H1 (cell line): ENCODE measurements around the gene MFSD2B. TPM values are rescaled to one million over a fixed set of nuclear protein-coding genes. Genes with fewer than 3 reads are reported as not detected.

Experiments
- BACH1 ChIP-seq: IDR thresholded peaks from 2 replicates; pipeline ENCODE4 v1.6.1; 2012; ENCODE audit warnings: low read length, improper control_type of control experiment
- TCF12 ChIP-seq: IDR thresholded peaks from 2 replicates; pipeline ENCODE4 v1.6.1; 2011; ENCODE audit warnings: low read depth, mild to moderate bottlenecking, low read length
- polyA plus RNA-seq, 7 experiments: library from polyadenylated mRNA; depleted of rRNA in 3 of 7; stranded (reverse) in 5 of 7; unstranded in 2 of 7; fragments of >200 nt in 5 of 7; fragments of 200-250 nt in 2 of 7; gene quantifications; 1 replicate in 5 of 7; 2 replicates in 1 of 7; 4 replicates in 1 of 7; pipeline versions ENCODE4 v1.2.1 to v1.2.3, GENCODE V29; 2011 to 2013; ENCODE audit warnings: missing spikeins in 2 of 7, mixed read lengths in 2 of 7
- total RNA-seq: library from RNA; stranded (reverse); fragmentation: NEBNext Ultra II Directional; extraction: Animal tissue kit (Norgen Biotek cat#: 25700); gene quantifications from 2 replicates; pipeline ENCODE4 v1.2.1, GENCODE V29; 2021
- TF ChIP-seq, protein P1 (sequence below): fragments of 300-600 bp; sonication (generic); IDR thresholded peaks from 2 replicates; pipeline ENCODE4 v1.7.1; 2012; ENCODE audit warnings: low read length, moderate library complexity, mild to moderate bottlenecking, inconsistent platforms; ENCODE audit not compliant: insufficient replicate concordance
- TF ChIP-seq, protein P2 (sequence below): IDR thresholded peaks from 2 replicates; pipeline ENCODE4 v1.6.1; 2012; ENCODE audit warnings: low read length, inconsistent platforms

Gene MFSD2B
- total and polyA plus RNA-seq, 2 of the 8 experiments (the other 6 are each of a cell fraction or from before 2014, with no cell fraction given), result 0.33 to 0.48 TPM

DNA sequence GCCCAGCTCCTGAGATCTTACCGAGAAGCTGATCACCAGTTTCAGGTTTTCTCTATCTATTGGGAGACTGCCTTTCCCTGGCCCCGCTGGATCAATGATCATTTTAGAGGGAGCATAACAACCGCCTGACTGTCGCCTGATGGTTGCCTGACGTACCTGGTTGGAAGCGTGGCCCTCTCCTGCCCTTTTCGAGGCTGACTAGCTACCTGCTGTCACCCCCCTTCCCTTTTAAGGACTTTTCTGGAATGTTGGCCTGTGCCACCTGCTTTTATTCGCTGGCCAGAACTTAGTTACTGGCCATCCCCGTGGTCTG is 562 bp upstream of the MFSD2B start (continued):
- TF ChIP-seq, protein P1, sequence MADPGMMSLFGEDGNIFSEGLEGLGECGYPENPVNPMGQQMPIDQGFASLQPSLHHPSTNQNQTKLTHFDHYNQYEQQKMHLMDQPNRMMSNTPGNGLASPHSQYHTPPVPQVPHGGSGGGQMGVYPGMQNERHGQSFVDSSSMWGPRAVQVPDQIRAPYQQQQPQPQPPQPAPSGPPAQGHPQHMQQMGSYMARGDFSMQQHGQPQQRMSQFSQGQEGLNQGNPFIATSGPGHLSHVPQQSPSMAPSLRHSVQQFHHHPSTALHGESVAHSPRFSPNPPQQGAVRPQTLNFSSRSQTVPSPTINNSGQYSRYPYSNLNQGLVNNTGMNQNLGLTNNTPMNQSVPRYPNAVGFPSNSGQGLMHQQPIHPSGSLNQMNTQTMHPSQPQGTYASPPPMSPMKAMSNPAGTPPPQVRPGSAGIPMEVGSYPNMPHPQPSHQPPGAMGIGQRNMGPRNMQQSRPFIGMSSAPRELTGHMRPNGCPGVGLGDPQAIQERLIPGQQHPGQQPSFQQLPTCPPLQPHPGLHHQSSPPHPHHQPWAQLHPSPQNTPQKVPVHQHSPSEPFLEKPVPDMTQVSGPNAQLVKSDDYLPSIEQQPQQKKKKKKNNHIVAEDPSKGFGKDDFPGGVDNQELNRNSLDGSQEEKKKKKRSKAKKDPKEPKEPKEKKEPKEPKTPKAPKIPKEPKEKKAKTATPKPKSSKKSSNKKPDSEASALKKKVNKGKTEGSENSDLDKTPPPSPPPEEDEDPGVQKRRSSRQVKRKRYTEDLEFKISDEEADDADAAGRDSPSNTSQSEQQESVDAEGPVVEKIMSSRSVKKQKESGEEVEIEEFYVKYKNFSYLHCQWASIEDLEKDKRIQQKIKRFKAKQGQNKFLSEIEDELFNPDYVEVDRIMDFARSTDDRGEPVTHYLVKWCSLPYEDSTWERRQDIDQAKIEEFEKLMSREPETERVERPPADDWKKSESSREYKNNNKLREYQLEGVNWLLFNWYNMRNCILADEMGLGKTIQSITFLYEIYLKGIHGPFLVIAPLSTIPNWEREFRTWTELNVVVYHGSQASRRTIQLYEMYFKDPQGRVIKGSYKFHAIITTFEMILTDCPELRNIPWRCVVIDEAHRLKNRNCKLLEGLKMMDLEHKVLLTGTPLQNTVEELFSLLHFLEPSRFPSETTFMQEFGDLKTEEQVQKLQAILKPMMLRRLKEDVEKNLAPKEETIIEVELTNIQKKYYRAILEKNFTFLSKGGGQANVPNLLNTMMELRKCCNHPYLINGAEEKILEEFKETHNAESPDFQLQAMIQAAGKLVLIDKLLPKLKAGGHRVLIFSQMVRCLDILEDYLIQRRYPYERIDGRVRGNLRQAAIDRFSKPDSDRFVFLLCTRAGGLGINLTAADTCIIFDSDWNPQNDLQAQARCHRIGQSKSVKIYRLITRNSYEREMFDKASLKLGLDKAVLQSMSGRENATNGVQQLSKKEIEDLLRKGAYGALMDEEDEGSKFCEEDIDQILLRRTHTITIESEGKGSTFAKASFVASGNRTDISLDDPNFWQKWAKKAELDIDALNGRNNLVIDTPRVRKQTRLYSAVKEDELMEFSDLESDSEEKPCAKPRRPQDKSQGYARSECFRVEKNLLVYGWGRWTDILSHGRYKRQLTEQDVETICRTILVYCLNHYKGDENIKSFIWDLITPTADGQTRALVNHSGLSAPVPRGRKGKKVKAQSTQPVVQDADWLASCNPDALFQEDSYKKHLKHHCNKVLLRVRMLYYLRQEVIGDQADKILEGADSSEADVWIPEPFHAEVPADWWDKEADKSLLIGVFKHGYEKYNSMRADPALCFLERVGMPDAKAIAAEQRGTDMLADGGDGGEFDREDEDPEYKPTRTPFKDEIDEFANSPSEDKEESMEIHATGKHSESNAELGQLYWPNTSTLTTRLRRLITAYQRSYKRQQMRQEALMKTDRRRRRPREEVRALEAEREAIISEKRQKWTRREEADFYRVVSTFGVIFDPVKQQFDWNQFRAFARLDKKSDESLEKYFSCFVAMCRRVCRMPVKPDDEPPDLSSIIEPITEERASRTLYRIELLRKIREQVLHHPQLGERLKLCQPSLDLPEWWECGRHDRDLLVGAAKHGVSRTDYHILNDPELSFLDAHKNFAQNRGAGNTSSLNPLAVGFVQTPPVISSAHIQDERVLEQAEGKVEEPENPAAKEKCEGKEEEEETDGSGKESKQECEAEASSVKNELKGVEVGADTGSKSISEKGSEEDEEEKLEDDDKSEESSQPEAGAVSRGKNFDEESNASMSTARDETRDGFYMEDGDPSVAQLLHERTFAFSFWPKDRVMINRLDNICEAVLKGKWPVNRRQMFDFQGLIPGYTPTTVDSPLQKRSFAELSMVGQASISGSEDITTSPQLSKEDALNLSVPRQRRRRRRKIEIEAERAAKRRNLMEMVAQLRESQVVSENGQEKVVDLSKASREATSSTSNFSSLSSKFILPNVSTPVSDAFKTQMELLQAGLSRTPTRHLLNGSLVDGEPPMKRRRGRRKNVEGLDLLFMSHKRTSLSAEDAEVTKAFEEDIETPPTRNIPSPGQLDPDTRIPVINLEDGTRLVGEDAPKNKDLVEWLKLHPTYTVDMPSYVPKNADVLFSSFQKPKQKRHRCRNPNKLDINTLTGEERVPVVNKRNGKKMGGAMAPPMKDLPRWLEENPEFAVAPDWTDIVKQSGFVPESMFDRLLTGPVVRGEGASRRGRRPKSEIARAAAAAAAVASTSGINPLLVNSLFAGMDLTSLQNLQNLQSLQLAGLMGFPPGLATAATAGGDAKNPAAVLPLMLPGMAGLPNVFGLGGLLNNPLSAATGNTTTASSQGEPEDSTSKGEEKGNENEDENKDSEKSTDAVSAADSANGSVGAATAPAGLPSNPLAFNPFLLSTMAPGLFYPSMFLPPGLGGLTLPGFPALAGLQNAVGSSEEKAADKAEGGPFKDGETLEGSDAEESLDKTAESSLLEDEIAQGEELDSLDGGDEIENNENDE, result no peak
- TF ChIP-seq TCF12 (no peak), BACH1 (no peak)
- TF ChIP-seq, protein P2, sequence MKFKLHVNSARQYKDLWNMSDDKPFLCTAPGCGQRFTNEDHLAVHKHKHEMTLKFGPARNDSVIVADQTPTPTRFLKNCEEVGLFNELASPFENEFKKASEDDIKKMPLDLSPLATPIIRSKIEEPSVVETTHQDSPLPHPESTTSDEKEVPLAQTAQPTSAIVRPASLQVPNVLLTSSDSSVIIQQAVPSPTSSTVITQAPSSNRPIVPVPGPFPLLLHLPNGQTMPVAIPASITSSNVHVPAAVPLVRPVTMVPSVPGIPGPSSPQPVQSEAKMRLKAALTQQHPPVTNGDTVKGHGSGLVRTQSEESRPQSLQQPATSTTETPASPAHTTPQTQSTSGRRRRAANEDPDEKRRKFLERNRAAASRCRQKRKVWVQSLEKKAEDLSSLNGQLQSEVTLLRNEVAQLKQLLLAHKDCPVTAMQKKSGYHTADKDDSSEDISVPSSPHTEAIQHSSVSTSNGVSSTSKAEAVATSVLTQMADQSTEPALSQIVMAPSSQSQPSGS, result no peak
